GM12878 (cell line): ENCODE measurements around the gene EPHB1. TPM values are rescaled to one million over a fixed set of nuclear protein-coding genes. Genes with fewer than 3 reads are reported as not detected.

Experiments used
- BACH1 ChIP-seq: fragments of 450-650 bp; IDR thresholded peaks from 2 replicates; pipeline ENCODE4 v1.6.1; 2017; ENCODE audit warnings: mild to moderate bottlenecking, borderline replicate concordance
- CEBPB ChIP-seq, 2 experiments: fragments of 150-350 bp in 1 of 2; IDR thresholded peaks; 2 replicates each; pipeline ENCODE4 v1.6.1; 2012 to 2014; ENCODE audit warnings: low read depth in 2 of 2, low read length in 2 of 2, borderline replicate concordance in 1 of 2, inconsistent platforms in 1 of 2
- CEBPZ ChIP-seq: fragments of 150-350 bp; IDR thresholded peaks from 2 replicates; pipeline ENCODE4 v1.6.1; 2016; ENCODE audit warnings: low read depth, low read length
- EGR1 ChIP-seq, 2 experiments: IDR thresholded peaks; 1 replicate in 1 of 2; 2 replicates in 1 of 2; pipeline ENCODE4 v1.6.1; 2011 to 2012; ENCODE audit warnings: low read depth in 2 of 2, low read length in 2 of 2, borderline replicate concordance in 1 of 2, mild to moderate bottlenecking in 1 of 2, moderate library complexity in 1 of 2
- EP300 ChIP-seq, 2 experiments: fragments of 150-350 bp in 1 of 2; IDR thresholded peaks; 2 replicates each; pipeline ENCODE4 v1.6.1; 2011 to 2012; ENCODE audit warnings: low read depth in 2 of 2, low read length in 2 of 2, borderline replicate concordance in 1 of 2, improper control_type of control experiment in 1 of 2, inconsistent platforms in 1 of 2; ENCODE audit not compliant: control insufficient read depth in 1 of 2
- EZH2 ChIP-seq: IDR thresholded peaks from 2 replicates; pipeline ENCODE4 v1.6.1; 2012; ENCODE audit warnings: low read depth, mild to moderate bottlenecking, control low read depth, inconsistent platforms, low read length, borderline replicate concordance; ENCODE audit not compliant: control insufficient read depth
- HSF1 ChIP-seq: fragments of 150-350 bp; IDR thresholded peaks from 2 replicates; pipeline ENCODE4 v1.6.1; 2014; ENCODE audit warnings: mild to moderate bottlenecking, low read depth, low read length
- IKZF1 ChIP-seq: fragments of 450-650 bp; conservative IDR thresholded peaks from 2 replicates; pipeline ENCODE4 v1.6.1; 2017; ENCODE audit warnings: antibody characterized with exemption, mild to moderate bottlenecking
- NFXL1 ChIP-seq: fragments of 450-650 bp; IDR thresholded peaks from 2 replicates; pipeline ENCODE4 v1.6.1; 2017; ENCODE audit warnings: antibody characterized with exemption, mild to moderate bottlenecking, borderline replicate concordance
- NR2C1 ChIP-seq: fragments of 450-650 bp; IDR thresholded peaks from 2 replicates; pipeline ENCODE4 v1.6.1; 2017; ENCODE audit warnings: antibody characterized with exemption, mild to moderate bottlenecking, moderate library complexity
- SIX5 ChIP-seq: IDR thresholded peaks from 2 replicates; pipeline ENCODE4 v1.6.1; 2011; ENCODE audit warnings: mild to moderate bottlenecking, low read depth, low read length, moderate library complexity; ENCODE audit not compliant: severe bottlenecking
- SMARCA5 ChIP-seq: fragments of 450-650 bp; IDR thresholded peaks from 2 replicates; pipeline ENCODE4 v1.6.1; 2017; ENCODE audit warnings: mild to moderate bottlenecking
- SREBF2 ChIP-seq: IDR thresholded peaks from 2 replicates; pipeline ENCODE4 v1.6.1; 2012; ENCODE audit warnings: mild to moderate bottlenecking, low read length
- ZBED1 ChIP-seq: IDR thresholded peaks from 2 replicates; pipeline ENCODE4 v1.6.1; 2016; ENCODE audit warnings: borderline replicate concordance
- ZNF592 ChIP-seq: fragments of 450-650 bp; IDR thresholded peaks from 2 replicates; pipeline ENCODE4 v1.6.1; 2017; ENCODE audit warnings: mild to moderate bottlenecking, moderate library complexity
- polyA plus RNA-seq, 11 experiments: library from polyadenylated mRNA; depleted of rRNA in 4 of 11; unstranded in 6 of 11; stranded (reverse) in 5 of 11; fragments of >200 nt; fragmentation: Nextera tagmentation in 4 of 11; fragmentation: Illumina TruSeq in 1 of 11; extraction: Ambion mirVana in 4 of 11; extraction: Trizol in 1 of 11; gene quantifications; 1 replicate in 1 of 11; 2 replicates in 10 of 11; pipeline versions ENCODE4 v1.2.1 to v1.2.3, GENCODE V29; 2011 to 2016; ENCODE audit warnings: inconsistent platforms in 2 of 11, missing spikeins in 2 of 11, low read depth in 1 of 11
- total RNA-seq, 4 experiments: library from RNA; depleted of rRNA in 3 of 4; stranded (reverse); fragments of >200 nt in 3 of 4; fragmentation: Illumina TruSeq in 1 of 4; extraction: Trizol in 1 of 4; gene quantifications; 2 replicates each; pipeline versions ENCODE4 v1.2.1 to v1.2.3, GENCODE V29; 2013 to 2021
- TF ChIP-seq, protein P1 (sequence below): fragments of 450-650 bp; formaldehyde crosslinking; IDR thresholded peaks from 2 replicates; pipeline ENCODE4 v1.4.0; 2022; ENCODE audit warnings: mild to moderate bottlenecking, moderate library complexity

The EPHB1 gene
- total and polyA plus RNA-seq, 10 of the 15 experiments (the other 5 are each of a cell fraction or from before 2014, with no cell fraction given), result 0.33 to 23.8 (median 1.2) TPM

DNA sequence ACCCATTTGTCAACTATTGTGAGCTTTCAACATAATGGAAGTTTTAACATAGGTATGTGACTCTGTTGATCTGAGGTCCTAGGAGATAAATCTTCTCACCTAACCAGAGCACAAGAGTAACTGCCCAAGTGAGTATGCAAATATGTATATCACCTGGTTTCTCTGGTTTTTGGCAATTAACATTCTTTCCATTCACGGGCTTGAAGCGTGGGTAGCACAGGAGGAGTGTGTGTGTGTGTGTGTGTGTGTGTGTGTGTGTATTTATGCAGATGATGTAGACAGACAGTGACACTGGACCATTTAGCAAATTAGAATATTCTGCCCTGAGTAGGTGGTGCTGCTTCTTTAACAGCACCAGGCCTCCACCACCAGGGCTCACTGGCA is 15.0 kb downstream of the EPHB1 start (continued):
- TF ChIP-seq HSF1 (no peak), SIX5 (no peak), SREBF2 (no peak), CEBPB (IDR thresholded peaks at IDR 0.05; ENCODE audit: borderline replicate concordance in 1 of 2, low read depth in 2 of 2, low read length in 2 of 2) (no peak), EP300 (IDR thresholded peaks at IDR 0.05; ENCODE audit: borderline replicate concordance in 1 of 2, control insufficient read depth in 1 of 2, low read depth in 2 of 2, low read length in 2 of 2) (0 out of 4 replicates have a peak, but pooled peaks of 1 of the 2 experiments have one; percentile 33), ZNF592 (no peak), SMARCA5 (no peak), NR2C1 (no peak), ZBED1 (no peak), EZH2 (no peak), EGR1 (IDR thresholded peaks at IDR 0.05; ENCODE audit: borderline replicate concordance in 1 of 2, low read depth in 2 of 2, low read length in 2 of 2) (no peak), NFXL1 (no peak), BACH1 (no peak; the same call in 1 of the 2 replicates), CEBPZ (no peak), IKZF1 (peak; percentile 53; the same call in 1 of the 2 replicates)
- TF ChIP-seq, protein P1, sequence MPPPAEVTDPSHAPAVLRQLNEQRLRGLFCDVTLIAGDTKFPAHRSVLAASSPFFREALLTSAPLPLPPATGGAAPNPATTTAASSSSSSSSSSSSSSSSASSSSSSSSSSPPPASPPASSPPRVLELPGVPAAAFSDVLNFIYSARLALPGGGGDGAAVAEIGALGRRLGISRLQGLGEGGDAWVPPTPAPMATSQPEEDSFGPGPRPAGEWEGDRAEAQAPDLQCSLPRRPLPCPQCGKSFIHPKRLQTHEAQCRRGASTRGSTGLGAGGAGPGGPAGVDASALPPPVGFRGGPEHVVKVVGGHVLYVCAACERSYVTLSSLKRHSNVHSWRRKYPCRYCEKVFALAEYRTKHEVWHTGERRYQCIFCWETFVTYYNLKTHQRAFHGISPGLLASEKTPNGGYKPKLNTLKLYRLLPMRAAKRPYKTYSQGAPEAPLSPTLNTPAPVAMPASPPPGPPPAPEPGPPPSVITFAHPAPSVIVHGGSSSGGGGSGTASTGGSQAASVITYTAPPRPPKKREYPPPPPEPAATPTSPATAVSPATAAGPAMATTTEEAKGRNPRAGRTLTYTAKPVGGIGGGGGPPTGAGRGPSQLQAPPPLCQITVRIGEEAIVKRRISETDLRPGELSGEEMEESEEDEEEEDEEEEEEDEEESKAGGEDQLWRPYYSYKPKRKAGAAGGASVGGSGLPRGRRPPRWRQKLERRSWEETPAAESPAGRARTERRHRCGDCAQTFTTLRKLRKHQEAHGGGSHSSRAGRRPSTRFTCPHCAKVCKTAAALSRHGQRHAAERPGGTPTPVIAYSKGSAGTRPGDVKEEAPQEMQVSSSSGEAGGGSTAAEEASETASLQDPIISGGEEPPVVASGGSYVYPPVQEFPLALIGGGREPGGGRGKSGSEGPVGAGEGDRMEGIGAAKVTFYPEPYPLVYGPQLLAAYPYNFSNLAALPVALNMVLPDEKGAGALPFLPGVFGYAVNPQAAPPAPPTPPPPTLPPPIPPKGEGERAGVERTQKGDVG (CRISPR knock-in tag), result no peak
